ENCODE measurements around the gene RBM39. TPM values are rescaled to one million over a fixed set of nuclear protein-coding genes. Genes with fewer than 3 reads are reported as not detected.

RBM39 gene
- 326 and 336 TPM in 2 replicates for total RNA-seq

DNA sequence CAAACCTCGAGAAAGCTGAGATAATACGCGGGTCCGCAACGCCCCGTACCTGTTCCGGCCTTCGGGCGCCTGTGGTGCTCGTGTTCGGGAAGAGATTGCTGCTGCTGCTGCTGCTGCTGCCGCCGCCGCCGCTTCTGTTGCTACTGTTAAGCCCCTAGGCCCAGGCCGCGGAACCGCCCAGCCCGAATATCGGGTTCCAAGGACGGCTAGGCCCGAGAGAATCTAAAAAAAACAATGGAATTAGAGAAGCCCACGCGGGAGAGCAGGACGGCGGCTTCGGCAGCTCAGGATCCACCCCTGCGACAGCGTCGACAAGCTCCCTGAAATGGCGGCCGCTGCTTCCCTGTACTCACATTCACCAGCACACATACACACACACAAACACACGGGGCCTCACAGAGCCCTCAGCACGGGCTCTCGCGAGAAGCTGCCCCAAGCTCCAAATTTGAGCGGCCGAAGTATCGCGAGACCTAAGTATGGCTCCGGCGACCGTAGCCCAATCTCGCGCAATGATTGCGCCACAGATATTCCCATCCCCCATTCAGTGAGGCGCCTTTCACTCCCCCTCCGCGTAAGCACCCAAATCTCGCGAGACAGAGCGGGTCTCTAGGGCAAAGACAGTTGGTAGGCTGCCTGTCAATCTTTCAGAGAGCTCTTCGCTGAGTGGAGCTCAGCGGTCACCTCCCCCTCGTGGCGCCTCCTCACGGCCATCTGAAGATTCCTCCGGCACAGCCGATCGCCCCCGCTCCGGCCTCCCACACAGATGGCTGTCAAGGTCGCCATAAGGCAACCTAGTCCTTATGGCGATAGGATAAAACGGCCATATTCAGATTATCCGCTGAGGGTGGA is at the start of gene RBM39:
RBM39 (minus strand) TSS at position 369 of the 849 bp plus-strand sequence. CDS start 1,386 bp downstream, outside the sequence.

DNA sequence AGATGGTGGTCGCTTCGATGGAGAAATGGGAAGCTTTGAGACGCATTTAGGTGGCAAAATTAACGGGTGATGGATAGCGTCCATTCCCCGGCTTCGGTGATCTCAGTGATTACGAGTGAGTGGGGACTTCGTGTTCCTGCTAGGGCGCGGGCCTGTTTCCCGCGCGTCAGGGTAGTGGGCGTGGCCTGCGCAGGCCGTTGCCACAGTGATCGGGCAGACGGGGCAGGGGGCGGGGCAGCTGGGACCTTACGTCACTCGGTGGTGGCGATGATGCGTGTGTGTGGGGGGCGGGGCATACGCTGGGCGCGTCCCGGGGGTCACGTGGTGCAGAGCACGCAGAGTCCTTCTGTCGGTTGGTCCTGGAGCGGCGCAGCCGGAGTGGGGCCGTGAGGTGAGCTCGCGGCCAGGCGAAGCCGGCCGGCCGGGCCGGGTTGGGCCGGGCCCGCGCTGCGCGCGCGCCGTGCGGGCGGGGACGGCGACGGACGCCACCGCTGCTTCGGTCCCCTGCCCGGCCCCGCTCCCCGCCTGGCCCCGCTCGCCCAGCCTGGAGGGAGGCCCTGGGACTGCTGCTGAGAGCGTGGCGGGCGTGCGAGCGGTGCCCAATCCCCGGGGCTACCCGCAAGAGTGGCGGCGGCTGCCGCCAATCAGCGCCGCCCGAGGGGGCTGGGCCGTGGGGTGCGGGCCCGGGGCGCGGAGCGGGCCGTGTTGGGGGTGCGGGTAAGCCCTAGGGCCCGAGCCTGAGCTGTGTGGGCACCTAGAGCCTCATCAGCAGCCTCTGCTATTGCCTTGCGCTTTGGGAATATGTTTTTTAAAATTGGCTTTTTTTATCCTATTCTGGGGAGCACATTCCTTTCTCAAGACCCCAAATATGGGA is 29.9 kb upstream of the RBM39 start, which contains the start of gene PHF20:
PHF20 (plus strand) TSS at position 327 of the 874 bp plus-strand sequence. CDS start 29,508 bp downstream, outside the sequence.

DNA sequence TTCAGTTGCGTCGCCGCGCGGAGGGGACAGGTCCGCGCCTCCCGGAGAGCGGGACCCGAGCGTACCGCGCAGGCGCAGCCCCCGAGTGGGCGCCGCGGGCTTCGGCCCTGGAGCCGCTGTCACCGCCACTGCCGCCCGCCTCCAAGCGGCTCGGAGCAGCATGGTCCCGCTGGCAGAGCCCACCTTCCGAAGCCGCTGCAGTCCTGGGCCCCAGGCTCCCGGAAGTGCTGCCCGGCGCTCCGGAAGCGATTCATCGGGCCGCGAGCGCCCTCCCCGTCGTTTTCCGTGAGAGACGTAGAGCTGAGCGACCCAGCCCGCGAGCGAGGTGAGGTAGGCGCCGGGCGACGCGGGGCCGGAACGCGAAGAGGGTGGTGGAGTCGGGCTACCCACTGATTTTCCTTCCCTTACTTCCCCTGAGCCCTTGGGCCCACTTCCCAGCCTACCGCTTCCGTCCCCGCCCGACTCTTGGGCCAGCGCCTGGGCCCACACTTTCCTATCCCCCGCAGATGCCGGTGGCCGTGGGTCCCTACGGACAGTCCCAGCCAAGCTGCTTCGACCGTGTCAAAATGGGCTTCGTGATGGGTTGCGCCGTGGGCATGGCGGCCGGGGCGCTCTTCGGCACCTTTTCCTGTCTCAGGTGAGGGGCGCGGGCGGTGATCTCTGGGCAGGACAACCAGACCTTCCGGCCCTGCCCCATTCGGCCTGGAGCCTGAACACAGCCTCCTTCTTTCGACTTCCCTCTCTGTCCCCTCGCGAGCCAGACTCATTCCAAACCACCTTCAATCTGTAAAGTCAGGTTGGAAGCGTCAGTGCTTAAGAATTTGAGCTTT is 42.7 kb downstream of the RBM39 start, which contains the start of the genes NFS1 and ROMO1:
NFS1 (minus strand) TSS at position 226 of the 830 bp plus-strand sequence; CDS start at position 162, 64 bp downstream.
ROMO1 (plus strand) TSS at position 279 of the 830 bp plus-strand sequence; CDS start at position 507, 228 bp downstream.

DNA sequence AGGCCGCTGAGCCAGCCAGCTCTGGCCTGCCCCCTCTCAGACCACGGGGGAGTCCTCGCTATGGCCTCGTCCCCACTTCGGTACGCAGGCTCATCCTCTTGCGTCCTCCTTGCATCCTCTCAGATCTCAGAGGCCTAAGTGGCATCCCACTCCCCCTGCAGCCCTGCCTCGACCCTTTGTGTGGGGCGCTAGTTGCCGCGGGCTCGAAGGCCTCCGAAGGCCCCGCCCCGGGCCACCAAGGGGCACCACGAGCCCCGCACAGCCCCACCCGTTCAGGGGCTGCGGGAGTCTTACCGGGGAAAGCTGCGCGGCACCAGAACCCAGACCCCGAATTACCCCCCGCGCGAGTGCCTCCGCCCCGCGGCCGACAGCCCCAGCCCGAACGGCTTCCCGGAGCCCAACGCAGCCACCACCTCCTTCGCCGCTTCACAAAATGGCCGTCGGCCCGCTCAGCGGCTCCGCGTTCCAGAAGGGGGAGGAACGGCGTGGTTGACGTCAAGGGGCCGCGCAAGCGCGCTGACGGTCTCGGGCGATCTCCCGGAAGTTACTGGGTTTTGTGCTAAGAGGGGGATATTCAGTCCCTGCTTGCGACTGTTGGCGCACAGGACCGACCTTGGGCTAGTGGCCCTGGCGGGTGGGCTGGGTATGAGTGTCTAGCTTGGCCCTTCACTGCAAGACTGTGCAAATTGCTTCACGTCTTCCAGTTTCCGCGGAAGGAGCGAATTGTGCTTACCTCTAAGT is 77.4 kb downstream of the RBM39 start, which contains the start of the genes CPNE1 and RBM12:
CPNE1 (minus strand) TSS at position 435 of the 741 bp plus-strand sequence. CDS start 31,977 bp downstream, outside the sequence.
RBM12 (minus strand) TSS at position 435 of the 741 bp plus-strand sequence. CDS start 9,578 bp downstream, outside the sequence.

Small RNAs within 50 kb of the gene (small RNA-seq; reads per million reads assigned to genes)
- gene RF00026 = not detected

Other genes with a start within 250 kb of the RBM39 start
- not detected in 2 replicates for gene C20orf173, start 212.6 kb downstream of the RBM39 start, total RNA-seq
- 168 and 229 TPM in 2 replicates for gene ERGIC3, start 200.2 kb downstream of the RBM39 start, total RNA-seq
- 6.5 and 7.8 TPM in 2 replicates for gene SPAG4, start 126.4 kb downstream of the RBM39 start, total RNA-seq
- 78.2 and 151 TPM in 2 replicates for gene CPNE1, start 77.4 kb downstream of the RBM39 start, total RNA-seq
- 94.6 and 97.2 TPM in 2 replicates for gene RBM12, start 77.4 kb downstream of the RBM39 start, total RNA-seq
- gene NFS1, start 42.9 kb downstream of the RBM39 start, total RNA-seq = 15.6 and 17.1 TPM in 2 replicates
- gene ROMO1, start 42.9 kb downstream of the RBM39 start, total RNA-seq = 128 and 146 TPM in 2 replicates
- 40.3 and 42.3 TPM in 2 replicates for gene PHF20, start 29.8 kb upstream of the RBM39 start, total RNA-seq
- gene SCAND1, start 212.2 kb upstream of the RBM39 start, total RNA-seq = 58.5 and 68.3 TPM in 2 replicates
- 3.2 and 5.6 TPM in 2 replicates for gene CNBD2, start 226.3 kb upstream of the RBM39 start, total RNA-seq